OCI-LY1 (cell line): ENCODE data around the gene C12orf76.

Experiments used
- EZH2 ChIP-seq: fragments of 200-600 bp; sonication (generic), shearing (Covaris generic); IDR thresholded peaks from 2 replicates; pipeline ENCODE4 v1.8.0; 2017; ENCODE audit warnings: borderline replicate concordance, mixed run types, mild to moderate bottlenecking, antibody characterized with exemption, low read length, moderate library complexity, mixed read lengths
- TF ChIP-seq, protein P1 (sequence below): fragments of 200-600 bp; sonication (generic), shearing (Covaris generic); IDR thresholded peaks from 2 replicates; pipeline ENCODE4 v1.5.1; 2017; ENCODE audit warnings: mild to moderate bottlenecking, antibody characterized with exemption, low read length, moderate library complexity, mixed read lengths

DNA sequence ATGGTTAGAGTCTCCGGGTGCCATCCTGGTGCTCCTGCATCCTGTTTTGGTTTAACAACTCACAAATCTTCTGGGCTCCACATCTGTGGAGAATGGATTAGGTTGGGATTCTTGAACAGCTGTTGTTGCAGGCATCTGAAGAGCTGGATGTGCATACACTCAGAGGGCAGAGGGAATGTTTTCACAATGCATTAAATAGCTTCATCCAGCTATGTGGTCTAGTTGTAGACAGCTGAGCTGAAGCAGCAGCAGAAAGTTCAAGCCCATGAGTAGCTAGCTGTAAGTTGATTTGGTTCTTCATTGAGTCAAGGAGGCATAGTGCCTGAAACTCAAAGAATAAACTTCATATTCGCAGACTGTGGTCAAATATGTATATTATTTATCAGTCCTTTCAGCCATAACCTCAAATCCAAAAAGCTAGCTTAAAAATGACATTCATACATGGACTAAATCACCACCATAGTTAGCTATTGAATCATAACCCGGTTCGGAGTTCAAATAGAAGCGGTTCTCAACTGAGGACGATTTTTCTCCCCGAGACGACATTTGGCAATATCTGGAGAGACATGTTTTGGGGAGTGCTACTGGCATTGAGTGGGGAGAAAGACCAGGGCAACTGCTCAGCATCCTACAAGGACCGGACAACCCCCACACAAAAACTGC is 50.0 kb downstream of the C12orf76 start:
- TF ChIP-seq, protein P1, sequence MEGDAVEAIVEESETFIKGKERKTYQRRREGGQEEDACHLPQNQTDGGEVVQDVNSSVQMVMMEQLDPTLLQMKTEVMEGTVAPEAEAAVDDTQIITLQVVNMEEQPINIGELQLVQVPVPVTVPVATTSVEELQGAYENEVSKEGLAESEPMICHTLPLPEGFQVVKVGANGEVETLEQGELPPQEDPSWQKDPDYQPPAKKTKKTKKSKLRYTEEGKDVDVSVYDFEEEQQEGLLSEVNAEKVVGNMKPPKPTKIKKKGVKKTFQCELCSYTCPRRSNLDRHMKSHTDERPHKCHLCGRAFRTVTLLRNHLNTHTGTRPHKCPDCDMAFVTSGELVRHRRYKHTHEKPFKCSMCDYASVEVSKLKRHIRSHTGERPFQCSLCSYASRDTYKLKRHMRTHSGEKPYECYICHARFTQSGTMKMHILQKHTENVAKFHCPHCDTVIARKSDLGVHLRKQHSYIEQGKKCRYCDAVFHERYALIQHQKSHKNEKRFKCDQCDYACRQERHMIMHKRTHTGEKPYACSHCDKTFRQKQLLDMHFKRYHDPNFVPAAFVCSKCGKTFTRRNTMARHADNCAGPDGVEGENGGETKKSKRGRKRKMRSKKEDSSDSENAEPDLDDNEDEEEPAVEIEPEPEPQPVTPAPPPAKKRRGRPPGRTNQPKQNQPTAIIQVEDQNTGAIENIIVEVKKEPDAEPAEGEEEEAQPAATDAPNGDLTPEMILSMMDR: no peak
- no peak for TF ChIP-seq EZH2
